NAMALWA (cell line): Measurements from ENCODE around the gene VWA1.
A peak's percentile ranks its signal among the peaks of the same experiment; 100 is the strongest.
"Not testable (repeated sequence)": the region's sequence is repeated elsewhere in the genome, so short reads cannot be mapped to it uniquely, and the experiment has no call there.

Experiments used
- DNase-seq: peaks from one replicate; pipeline ENCODE4 v3.0.0-alpha.2; 2015; ENCODE audit warnings: low spot score

Gene VWA1

DNA sequence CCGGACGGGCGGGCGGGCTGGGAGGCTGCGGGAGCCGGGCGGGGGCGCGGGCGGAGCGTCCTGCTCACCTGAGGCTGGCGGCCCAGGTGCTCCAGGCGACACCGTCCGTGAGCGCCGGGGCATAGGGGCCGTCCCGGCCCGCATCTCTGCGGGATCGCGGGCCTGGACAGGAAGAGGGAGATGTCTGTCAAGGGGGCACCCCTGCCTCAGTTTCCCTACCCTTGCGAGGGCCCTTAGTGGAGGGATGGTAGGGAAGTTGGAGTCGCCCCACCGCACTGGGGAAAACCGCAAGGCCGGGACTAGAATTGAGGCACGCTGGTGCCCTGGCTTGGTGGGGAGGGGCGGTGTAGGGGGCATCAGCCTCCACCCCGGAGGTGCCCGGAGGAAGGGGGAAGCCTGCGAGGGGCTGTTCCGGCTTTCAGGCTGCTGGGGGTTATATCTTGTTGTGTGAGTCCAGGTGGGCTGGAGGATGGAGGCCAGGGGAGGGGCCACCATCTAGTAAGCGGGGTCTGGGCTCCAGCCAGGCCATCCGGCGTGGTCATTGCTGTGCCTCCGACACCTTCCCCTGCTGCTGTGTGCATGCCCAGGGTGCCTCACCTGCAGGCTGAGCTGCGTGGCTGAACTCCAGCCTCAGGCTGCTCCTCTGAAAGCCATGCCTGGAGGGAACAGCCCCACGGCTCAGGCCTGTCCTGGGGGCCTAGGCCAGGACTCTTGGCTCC is 580 bp downstream of the VWA1 start:
- no peak for DNase-seq

DNA sequence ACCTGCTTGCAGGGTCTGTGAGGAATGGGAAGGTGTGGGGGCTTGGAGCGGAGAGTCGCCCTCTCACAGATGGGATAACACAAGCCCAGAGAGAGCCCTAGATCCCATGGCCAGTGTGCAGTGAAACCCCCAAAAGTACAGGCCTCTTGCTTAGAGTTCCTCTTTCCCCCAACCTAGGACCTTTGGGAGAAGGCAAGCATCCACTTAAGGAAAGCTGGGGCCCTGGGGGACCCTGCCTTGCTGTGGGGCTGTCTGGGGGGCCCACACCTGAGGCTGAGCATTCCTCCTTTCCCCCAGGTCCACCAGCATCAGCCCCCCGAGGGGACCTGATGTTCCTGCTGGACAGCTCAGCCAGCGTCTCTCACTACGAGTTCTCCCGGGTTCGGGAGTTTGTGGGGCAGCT is 1.1 kb downstream of the VWA1 start:
- no peak for DNase-seq

DNA sequence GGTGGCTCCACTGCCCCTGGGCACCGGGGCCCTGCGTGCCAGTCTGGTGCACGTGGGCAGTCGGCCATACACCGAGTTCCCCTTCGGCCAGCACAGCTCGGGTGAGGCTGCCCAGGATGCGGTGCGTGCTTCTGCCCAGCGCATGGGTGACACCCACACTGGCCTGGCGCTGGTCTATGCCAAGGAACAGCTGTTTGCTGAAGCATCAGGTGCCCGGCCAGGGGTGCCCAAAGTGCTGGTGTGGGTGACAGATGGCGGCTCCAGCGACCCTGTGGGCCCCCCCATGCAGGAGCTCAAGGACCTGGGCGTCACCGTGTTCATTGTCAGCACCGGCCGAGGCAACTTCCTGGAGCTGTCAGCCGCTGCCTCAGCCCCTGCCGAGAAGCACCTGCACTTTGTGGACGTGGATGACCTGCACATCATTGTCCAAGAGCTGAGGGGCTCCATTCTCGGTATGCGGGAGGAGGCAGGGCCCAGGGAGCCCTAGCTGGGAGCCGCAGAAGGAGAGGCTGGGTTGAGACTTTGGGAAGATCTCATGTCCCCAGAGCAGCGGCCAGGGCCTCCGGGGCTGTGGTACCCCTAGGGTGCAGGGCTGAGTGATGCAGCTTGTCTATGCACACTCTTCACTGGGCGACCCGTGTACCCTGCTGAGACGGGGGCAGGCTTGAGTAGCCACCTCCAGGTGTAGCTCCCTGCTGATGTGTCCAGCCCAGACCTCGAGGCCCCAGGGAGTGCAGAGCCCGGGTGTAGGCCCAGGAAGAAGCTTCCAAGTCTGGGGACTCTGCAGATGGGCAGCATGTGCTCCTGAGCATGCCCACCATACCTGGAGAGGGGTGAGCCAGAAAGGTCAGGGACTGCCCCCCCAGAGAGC is 1.8 kb downstream of the VWA1 start:
- DNase-seq = no peak

DNA sequence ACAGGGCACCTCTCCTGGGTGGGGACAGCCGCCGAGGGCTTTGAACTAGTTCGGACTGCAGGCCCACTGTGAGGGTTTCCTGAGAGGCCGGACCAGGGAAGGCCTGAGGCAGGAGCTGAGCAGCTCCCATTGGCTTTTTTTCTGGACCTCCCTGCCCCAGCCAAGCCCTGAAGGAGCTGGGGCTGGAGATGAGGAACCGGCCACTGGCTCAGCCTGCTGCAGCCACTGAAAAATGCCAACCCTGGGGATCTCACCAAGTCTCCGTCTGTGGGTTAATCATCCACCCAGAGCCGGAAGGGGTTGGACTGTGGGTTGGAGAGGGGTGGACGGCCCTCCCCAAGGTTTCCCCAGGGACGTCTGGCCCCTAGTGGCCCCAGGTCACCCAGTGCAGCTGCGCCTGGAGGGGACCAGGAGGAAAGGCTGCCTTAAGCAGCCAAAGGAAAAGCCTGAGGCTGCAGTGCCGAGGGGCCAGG is 2.5 kb downstream of the VWA1 start:
- no peak for DNase-seq

DNA sequence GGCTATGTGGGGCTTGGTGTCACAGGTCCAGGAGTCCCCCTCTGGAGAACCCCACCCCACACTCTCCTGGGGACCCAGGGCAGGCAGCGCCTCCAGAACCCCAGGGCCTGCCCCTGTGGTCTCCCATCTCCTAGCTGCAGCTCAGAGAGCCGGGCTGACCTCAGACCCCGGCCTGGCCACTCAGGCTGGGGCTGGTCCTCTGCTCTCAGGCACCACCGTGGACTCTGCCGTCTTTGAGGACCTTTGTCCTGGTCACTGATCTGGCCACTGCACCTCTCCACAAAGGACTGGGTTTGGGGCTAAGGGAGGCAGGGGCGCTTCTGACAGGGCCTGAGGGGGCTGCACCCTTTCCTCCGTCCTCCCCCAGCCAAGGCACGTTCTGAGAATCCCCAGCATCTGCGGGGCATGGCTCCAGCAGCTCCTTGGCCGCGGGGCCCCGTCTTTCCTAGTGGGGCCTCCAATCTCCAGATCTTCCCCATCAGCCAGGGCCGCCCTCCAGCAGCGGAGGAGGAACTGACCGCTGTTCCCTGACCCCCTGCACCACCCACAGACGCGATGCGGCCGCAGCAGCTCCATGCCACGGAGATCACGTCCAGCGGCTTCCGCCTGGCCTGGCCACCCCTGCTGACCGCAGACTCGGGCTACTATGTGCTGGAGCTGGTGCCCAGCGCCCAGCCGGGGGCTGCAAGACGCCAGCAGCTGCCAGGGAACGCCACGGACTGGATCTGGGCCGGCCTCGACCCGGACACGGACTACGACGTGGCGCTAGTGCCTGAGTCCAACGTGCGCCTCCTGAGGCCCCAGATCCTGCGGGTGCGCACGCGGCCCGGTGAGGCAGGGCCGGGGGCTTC is 3.3 kb downstream of the VWA1 start:
- DNase-seq = no peak

DNA sequence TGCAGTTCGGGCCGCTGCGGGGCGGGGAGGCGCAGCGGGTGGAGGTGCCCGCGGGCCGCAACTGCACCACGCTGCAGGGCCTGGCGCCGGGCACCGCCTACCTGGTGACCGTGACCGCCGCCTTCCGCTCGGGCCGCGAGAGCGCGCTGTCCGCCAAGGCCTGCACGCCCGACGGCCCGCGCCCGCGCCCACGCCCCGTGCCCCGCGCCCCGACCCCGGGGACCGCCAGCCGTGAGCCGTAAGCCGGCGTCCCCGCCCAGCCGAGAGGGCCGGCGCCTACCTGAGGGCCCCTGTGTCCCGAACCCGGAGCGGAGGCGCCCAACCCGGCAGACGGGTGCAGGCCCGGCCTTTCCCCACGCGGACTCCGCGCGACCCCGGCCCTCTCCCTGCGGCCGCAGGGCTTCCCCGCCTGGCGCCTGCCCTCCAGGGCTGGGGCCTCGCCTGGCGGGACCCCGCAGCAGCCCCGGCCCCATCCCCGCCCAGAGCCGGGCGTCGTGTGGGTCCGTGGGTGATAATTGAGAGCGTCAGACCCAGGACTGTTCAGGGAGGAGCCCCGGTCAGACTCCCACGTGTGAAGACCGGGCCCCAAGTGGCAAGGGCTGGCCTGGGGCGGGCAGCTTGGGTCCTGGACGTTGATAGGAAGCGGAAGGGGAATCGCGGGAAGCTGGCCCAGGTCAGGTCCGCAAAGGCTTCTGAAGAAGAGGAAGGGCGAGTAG is 4.2 kb downstream of the VWA1 start:
- no peak for DNase-seq

DNA sequence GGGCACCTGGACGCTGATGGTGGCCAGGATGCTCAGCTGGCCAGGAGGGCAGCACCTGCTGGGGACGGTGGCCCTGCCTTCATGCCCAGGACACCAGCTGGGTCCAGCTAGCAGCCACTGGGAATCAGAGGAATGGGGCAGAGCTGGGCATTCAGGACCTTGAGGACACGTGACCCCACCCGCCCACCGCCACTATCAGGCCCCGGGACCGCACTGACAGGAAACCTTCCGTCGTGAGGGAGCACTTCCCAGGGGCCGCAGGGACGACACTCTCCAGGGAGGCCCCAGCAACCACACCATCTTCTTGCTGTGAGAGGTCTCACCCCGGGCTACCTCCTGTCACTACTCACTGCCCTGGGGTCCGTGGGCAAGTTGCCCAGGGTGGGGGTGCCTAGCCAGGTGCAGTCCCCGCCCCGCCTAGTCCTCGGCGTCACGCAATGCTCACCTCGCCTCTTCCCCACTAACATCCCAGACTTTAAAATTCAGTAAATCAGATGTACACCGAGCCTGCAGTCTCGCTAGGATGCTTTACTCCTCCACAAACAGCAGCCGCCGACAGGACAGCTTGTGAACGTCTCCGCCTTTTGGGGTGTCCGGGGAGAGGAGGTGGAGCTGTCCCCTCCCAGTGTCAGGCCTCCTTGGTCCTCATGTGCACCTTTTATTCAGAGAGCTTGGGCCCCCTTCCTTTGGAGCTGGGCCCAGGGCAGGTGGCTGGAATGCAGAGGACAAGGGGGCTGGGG is 4.9 kb downstream of the VWA1 start:
- no peak for DNase-seq

DNA sequence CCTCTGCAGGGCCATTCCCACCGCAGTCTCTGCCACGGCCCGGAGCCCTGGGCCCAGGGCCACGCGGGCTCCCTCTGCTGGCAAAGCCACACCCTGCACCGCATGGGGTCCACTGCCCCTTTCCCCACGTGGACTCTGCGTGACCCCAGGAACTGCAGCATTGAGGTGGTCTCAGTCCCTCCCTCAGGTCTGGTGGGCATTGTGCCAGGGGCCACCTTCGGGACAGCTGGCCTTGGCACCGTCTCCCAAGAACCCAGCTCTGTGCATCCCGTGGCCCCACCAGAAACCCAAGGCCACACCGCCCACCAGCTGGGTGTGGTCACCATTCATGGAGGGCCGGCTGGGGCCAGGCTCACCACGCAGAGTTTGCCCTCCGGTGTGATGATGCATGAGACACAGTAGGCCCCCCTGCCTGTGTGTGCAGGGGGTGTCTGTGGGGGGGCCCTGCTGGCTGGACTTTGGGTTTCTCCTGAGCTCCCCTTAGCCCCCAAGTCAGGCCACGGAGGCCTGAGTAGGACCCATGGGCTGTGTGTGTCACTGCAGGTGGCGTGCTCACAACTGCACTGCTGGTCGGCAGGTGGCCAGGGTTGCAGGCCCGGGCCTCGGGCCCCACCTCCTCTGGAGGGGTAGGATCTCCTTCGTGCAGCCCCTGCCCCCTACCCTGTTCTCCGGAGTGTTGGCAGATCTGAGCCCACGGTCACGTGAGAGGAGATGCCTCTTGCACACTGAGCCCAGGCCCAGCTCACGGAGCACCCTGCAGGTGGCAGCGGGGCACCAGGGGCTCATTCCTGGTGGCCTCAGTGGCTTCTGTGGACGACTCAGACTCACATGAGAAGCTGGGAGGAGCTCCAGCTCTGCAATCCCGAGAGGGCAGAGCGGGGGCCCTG is 5.8 kb downstream of the VWA1 start:
- peak; percentile 79 for DNase-seq

DNA sequence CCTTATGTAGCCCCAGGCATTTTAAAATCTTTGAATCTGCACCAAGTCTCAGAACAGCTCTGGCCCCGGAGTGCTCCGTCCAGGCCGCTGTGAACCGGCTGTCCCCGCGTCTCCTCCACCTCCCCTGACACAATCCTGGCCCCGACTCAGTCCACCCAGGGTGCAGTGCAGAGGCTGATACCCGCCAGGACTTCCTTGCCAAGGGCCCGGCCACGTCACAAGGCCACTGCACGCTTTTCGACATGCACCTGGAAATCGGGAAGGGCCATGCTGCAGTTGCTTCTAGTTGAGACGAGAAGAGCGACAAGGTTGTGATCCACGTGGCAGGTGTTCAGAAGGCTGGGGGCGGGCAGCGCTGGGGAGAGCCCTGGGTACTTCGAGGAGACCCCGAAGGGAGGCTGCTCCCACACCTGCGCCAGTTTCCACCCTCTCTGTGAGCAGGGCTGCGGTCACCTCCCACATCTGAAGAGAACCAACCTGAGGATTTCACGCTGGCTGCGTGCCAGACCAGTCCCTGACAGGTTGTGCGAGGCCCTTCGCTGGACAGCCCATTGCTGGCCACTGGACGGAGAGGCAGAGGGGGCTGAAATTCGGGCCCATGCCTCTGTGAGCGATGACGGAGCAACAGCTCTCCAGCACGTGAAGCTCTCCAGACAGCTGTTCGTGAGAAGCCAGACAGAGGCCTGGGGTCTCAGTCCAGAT is 6.7 kb downstream of the VWA1 start:
- no peak for DNase-seq

DNA sequence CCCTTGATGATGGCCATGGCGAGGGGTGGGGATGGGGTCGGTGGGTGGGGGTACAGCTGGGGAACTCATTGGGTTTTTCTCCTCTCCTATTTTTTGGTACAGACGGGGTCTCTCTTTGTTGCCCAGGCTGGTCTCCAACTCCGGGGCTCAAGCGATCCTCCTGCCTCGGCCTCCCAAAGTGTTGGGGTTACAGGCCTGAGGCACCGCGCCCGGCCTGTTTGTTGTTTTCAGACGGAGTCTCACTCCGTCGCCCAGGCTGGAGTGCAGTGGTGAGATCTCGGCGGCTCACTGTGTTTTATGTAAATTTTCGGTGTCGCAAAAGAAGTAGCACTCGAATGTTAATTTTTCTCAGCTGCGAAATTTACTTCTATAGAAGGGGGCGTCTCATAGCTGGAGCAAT is 11.1 kb downstream of the VWA1 start:
- DNase-seq = not testable (repeated sequence)

DNA sequence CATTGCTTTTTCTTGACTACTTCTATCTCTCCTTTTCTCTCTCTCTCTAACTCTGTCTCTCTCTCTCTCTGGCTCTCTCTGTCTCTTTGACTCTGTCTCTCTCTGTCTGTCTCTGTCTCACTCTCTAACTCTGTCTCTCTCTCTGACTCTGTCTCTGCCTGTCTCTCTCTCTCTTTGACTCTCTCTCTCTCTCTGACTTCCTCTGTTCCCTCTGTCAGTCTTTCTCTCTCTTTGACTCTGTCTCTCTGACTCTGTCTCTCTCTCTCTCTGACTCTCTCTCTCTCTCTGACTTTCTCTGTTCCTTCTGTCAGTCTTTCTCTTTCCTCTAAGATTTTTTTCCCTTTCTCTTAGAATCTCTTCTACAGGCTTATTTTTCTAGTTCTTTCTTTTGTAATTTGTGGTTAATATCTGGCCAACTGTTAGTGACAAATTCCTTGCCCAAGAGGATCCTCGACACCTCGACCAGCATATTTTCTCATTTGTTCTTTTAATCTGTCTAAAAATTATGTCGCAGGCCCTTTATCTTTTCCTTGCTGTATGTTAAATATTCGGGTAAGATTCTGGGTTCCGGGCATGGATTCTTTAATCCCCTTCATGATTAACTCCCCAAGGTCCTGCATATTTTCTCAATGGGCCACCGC is 13.7 kb downstream of the VWA1 start, which contains the start of gene ATAD3C:
ATAD3C (plus strand) TSS at position 591 of the 641 bp plus-strand sequence. CDS start 995 bp downstream, outside the sequence.
- DNase-seq = no peak

DNA sequence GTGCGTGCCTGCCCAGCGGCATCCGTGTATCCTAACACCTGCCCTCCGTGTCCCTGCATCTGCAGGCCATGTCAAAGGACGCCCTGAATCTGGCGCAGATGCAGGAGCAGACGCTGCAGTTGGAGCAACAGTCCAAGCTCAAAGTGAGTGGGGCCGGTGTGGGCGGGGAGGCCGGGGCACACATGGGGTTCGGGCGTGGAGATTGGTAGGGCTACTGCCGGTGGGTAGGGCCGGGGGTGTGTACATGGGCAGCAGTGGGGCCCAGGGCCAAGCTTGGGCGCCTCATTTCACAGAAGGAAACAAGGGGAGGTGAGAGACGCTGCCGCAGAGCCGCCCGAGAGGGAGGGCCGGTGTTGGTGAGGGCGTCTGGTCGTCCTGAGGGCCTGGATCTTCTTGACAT is 15.1 kb downstream of the VWA1 start:
- not testable (repeated sequence) for DNase-seq

DNA sequence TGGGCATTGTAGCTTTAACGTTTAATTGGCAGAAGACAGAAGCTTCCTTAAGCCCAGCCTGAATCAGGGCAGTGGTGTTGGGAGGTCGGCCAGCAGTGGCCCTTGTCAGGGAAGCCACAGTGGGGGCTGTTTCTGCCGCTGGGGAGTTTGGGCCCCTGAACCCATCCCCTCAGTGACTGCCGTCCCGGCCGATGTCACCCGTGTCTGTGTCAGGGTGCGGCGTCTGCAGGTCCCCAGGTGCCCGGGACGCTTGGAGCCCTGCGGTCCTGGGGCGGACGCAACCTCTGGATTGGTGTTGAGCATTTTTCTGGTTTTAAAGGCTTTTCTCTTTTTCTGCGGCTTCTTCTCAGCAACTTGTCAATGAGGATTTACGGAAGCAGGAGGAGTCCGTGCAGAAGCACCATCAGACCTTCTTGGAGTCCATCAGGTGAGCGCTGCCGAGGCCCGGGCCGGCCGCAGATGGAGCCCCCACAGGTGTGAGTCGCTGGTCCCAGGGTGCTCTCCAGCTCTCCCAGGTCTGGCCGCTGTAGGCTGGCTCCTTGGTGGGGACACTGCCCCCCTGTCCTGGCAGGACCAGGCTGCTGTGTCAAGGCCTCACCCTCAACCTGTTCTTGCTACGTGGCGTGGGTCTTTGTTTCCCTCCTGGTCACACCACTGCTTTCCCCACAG is 16.3 kb downstream of the VWA1 start:
- no peak for DNase-seq

DNA sequence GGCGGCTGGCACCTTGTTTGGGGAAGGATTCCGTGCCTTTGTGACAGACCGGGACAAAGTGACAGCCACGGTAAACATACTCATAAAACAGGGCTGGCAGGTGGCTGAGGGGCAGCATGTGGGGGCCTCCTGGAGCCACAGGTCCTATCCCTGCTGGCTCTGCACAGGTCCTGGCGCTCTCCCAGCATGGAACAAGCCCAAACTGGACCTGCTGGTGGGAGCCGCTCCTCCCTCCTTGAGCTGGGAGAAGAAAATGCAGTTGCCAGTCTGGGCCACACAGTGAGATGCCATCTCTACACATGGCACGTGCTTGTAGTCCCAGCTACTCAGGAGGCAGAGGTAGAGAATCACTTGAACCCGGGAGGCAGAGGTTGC is 16.9 kb downstream of the VWA1 start:
- DNase-seq = not testable (repeated sequence)

DNA sequence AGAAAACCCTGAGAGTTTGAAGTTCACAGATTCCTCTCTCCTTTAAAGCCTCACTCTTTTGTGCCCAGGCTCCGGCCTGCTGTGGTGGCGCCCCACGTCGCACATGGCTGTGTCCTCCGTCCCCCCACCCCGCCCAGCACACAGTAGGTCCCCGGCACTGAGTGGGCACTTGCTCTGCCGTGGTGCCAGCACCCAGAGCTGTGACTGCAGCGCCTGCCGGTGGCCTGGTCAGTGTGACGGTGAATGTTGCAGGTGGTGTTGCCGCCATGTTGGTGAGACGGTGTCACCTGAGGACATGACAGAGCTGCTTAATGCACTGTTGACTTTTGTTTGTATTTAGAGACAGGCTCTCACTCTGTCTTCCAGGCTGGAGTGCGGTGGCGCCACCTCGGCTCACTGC is 17.4 kb downstream of the VWA1 start:
- DNase-seq = no peak

DNA sequence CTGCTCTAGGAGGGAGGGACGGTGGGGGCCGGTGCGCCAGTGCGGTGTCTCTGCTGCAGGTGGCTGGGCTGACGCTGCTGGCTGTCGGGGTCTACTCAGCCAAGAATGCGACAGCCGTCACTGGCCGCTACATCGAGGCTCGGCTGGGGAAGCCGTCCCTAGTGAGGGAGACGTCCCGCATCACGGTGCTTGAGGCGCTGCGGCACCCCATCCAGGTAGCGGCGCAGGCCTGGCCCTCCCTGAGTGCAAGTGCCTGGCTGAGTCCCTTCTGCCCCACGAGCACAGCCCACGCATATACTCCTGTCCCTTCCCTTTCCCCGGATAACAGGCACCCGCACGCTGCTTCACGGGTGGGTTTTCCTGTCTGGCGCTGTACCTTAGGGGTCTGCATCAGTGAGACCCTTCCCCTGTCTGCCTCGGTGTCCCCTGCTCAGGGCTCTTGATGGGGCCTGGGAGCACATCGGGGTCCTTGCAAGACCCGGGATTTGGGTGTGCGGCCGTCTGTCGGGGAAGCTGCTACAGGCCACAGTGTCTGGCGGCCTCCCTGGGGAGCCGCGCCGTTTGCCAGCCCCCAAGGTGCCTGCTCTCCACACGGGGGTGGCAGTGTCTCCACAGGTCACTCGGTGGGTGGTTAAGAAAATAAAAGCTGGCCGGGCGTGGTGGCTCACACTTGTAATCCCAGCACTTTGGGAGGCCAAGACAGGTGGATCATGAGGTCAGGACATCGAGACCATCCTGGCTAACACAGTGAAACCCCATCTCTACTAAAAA is 19.0 kb downstream of the VWA1 start:
- not testable (repeated sequence) for DNase-seq

DNA sequence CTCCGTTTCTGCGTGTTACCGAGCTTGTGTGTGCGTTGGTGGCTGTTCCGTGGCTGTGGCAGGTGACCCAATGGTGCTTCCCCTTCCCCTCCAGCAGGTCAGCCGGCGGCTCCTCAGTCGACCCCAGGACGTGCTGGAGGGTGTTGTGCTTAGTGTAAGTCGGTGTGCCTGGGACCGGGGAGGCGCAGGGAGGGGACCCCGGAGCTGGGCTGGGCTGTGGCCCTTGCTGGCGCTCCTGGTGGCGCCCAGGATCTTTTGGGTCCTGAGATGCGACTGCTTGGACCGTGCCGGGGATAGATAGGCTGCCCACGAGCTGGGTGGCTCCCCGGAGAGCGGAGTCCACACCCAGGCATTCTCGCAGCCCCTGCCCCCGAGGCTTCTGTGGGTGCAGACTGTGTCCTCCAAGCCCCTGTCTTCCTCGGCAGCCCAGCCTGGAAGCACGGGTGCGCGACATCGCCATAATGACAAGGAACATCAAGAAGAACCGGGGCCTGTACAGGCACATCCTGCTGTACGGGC is 19.9 kb downstream of the VWA1 start:
- DNase-seq = no peak
